TTC549 (cell line): ENCODE measurements around the gene MFRP.

ENCODE experiments used
- FAIRE-seq: peaks from 2 replicates; lab custom pipeline; 2012; peaks lifted over from hg19 to GRCh38; lab: Jason Lieb, UNC

Gene MFRP

GRCh38 chr11:119356349-119357031 is 10.0 kb upstream of the MFRP start:
- FAIRE-seq = no peak

DNA sequence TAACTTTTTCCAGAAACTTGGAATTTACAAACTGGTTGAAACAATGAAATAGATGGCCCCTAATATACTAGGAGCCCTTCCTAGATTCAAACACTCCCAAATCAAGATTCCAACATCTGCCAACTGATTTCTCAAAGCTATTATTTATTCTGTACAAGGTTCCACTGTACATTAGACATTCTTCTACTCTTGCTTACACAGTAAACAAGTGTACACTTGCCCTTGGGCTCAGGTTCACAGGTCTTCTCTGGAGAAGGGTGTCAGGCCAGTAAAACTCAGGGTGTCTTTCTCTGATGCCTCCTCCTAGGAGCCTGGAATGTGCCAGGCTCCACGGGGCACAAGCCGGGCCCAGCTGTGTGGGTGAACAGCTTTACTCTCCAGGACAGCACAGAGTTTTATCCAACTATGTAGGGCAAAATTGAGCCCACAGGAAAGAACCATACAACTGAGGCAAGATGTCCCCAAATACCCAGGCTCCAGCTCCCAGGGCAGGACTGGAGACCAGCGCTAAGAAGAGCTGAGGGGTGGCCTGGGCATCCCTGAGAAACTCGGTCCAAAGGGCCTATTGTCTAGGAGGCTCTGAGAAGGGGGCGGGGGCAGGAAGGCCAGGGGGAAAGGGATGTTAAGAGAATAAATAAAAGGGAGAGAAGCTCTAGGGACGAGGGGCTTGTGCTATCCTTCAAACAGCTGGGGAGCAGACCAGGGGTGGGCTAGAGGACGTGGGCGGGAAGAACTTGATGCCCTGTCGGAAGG is 8.8 kb upstream of the MFRP start:
- no peak for FAIRE-seq

GRCh38 chr11:119352857-119353260 is 6.4 kb upstream of the MFRP start:
- no peak for FAIRE-seq

DNA sequence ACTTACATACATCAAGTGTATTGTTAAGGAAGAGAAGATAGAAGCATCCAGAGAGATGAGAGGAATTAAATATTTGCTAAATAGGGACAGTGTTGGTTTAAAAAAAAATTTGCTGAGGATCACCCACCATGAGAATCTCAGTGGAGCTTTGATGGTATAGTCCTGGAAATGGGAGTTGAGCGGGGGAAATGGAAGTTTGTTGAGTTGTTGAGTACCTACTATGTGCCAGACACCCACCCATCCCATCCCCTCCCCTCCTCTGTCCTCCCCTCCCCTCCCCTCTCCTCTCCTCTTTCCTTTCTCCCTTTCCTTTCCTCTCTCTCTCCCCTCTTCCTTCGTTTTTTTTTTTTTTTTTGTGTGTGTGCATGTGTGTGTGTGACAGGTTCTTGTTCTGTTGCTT is 4.7 kb upstream of the MFRP start:
- no peak for FAIRE-seq

GRCh38 chr11:119350302-119350701 is 3.8 kb upstream of the MFRP start:
- no peak for FAIRE-seq

DNA sequence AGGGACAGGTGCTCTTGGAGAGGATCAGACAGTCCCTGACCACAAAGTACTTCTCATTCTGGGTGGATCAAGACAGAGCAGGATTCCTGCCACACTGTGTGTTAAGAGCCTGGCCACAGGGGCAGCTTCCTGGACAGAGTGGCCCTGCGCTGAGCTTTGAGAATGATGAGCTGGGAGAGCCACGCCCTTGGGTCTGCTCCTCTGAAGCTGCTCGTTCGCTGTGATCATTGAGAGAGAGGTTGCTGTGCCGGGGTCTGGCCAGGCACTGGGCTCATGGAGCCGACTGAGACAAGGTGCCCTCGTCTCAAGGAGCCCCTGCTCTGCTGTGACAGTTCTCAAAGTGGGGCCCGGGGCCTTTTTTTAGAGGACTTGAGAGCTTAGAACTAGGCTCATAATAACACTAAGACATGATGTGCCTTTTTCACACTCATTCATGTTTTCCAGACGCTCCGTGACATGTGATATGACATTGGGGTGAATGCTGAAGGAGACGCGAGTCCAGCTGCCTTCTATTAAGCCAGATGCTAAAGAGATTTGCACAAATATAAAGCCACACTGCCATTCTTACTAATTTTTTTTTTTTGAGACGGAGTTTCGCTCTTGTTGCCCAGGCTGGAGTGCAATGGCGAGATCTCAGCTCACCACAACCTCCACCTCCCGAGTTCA is 1.6 kb upstream of the MFRP start:
- FAIRE-seq = no peak

- no peak for FAIRE-seq
Measured at GRCh38 chr11:119347242-119347641, 737 bp upstream of the MFRP start.

- no peak for FAIRE-seq
Measured at GRCh38 chr11:119345685-119346084, 820 bp downstream of the MFRP start.

- FAIRE-seq = no peak
Measured at GRCh38 chr11:119344291-119345010, 2.1 kb downstream of the MFRP start.

DNA sequence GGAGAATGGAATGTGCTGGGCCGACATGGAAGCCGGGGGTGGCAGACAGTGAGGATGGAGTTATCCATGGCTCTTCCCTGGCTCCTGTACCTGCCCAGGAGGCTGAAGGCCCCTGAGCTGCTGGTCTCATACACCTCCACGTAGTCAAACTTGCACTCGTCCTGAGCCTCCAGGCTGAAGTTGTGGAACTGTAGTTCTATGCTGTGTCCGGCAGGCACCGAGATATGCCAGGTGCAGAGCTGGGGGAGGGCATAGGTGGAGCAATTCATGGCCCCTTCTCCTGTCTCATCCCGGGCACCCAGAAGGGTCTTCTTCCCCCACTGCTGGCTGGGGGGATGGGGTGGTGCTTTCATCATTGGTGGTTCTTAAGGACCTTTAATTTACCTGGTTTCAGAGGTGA is 2.8 kb downstream of the MFRP start:
- FAIRE-seq = no peak

DNA sequence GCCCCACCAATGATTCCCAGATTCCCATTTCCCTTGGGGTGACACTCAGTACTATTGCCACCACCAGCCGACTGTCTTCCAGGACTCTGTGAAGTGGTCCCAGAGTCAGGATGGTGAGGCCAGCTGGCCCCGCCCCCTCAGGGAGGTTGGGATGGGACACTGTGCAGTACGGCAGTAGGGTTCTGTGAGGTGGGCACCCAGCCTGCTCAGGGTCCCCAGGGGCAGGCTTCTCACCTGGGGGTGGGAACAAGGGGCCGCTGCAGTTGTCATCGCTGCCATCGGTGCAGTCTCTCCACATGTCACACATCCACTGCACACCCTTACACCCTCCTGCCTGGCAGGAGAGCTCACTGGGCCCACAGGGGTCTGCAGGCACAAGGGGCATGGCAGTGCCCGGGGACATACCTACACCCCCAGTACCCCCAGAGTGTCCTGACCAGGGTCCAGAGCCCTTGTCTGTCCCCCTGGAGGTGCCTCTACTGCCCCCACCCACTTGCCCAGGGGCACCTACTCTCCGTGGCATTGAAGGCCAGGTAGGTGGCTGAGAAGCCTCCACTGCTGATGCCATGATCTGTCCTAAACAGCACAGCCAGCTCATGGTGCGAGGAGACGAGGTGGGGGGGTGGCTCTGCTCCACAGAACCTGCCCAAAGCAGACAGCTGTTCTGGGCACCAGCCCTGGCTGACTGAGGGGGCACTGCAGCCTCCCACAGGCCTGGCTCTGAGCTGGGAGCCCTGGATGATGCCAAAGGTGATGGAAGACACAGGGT is 4.0 kb downstream of the MFRP start:
- FAIRE-seq = no peak

GRCh38 chr11:119342023-119342300 is 4.5 kb downstream of the MFRP start:
- FAIRE-seq = no peak

DNA sequence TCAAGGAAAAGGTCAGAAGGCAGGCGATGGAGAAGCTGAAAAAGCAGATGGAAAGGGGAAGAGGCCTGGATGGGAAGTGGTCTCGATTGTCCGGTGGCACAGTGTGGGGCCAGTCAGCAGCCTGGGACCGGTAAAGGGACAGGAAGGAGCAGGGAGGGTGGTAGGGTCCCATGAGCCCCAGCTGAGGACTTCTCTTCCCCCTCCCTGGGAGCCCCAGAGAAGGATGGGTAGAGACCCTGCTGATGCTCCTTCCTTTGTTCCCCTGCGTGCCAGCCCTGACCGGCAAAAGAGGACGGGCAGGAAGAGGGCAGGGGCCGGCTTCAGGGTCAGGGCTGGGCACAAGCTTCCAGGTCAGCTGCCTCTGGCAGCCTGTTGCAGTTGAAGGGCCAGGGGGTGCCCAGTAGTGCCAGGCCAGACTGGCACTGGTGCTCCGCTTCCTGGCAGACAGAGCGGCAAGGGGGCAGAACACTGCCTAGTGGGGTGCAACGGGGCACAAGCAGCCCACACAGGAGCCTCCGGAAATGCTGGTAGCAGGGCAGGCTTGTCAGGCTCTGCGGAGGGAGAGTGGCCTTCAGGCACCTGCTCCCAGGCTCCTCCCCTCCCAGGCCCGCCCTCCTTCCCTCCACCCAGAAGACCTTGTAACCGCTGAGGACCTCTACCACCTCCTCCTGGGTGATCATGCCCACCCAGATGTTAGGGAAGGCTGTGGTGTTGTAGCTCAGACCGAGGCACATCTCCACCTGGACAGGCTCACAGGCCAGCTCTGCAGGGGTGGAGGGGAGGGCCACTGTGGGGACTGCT is 5.1 kb downstream of the MFRP start:
- FAIRE-seq = no peak

- FAIRE-seq = no peak
Measured at GRCh38 chr11:119340335-119341221, 5.9 kb downstream of the MFRP start, which contains the start of gene C1QTNF5. Gene C1QTNF5, minus strand, starts transcription at chr11:119340883. Its CDS starts 486 bp downstream, at chr11:119340397.

DNA sequence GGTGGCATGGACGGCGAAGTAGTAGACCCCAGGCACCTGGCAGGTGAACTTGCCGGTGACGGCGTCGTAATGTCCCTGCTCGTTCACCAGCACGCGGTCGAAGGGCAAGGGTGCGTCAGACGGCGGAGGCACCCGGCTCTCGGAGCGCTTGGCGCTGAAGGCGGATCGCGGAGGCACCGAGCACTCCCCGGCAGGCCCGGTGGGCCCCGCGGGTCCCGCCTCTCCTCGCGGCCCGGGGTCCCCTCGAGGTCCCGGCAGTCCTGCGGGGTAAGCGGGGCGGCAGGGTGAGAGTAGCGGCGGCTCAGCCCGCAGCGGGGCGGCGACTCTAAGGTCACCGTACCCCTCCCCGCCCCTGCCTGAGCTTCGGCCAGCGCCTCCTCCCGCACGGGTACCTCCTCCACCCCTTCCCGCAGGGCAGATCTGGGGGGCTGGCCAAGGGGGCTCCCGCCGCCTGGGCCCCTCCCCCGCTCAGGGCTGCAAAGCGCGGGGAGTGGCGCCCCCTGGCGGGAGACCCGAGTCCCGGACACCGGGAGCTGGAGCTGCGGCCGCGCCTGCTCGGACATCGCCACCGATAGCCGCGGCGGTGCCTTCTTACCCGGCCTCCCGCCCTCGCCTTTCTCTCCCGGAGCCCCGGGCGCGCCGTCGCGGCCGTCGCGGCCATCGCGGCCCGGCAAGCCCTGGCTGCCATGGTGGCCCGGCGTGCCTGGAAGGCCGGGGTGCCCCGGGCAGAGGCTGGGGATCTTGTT is 6.7 kb downstream of the MFRP start:
- FAIRE-seq = no peak

DNA sequence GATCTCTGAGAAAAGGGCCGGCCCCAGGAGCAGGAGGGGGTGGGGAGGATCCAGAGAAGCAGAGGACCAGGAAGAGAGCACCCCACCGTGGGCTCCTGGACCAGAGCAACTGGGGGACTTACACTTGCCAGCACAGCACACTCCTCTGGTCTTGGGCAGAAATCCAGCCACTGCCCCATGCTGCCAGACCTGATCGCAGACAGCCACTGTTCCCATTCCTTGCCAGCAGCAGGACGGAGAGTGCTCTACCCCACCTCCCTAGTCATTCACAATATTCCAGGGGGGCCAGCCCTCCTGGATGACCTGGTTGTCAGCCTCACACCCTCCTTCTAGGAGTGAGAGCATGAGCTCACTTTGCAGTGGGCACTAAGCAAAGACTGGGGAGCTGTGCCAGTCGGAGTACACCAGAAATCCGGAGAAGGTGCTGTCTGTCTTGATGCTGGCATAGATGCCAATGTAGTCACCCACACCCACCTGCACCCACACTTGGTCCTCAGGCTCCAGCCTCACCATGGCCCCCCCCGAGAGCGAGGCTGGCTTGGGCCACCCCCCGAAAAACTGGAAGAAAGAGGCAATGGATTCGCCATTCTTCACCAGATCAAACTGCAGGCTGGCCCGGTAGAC is 7.4 kb downstream of the MFRP start:
- no peak for FAIRE-seq

- FAIRE-seq = peak; percentile 39
Measured at GRCh38 chr11:119338318-119338890, 8.1 kb downstream of the MFRP start.

DNA sequence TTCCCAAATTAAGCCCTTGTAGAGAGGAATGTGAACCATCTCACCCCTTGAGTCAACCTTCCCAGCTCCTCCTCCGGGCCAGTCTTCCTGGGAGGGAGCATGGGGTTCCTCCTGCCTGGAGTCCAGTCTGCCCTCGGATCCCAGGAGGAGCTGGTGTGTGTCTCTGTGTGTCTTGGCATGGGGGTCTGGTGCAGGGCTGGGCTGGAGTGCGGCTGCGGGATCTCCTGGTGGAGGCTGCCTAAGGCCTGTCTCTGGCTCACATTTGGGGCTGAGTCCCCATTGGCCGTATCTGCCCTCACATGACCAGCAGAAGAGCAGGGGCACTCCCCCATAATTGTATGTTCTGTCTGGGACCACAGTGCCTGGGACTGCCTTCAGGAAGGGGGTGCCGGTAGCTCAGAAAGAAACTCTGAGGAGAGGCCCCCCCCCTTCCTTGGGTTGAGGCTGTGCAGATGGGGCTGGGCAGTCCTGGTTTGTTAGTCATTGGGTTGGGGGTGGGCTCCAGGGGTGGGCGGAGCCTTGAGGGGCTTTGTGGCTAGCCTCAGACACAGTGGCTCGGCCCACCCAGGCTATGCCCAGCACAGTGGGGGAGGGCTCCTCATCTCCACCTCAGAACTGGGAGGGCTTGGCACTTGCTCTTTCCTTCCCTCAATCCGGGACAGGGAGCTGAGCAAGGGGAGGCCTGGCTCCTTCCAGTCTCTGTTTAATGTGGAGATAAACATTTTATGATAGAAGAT is 8.8 kb downstream of the MFRP start:
- FAIRE-seq = no peak
